Measurements from ENCODE around the gene CDK5. TPM values are rescaled to one million over a fixed set of nuclear protein-coding genes. Genes with fewer than 3 reads are reported as not detected.

Gene CDK5
- total RNA-seq, 1 donor from 2014 or later: 47.9 TPM

DNA sequence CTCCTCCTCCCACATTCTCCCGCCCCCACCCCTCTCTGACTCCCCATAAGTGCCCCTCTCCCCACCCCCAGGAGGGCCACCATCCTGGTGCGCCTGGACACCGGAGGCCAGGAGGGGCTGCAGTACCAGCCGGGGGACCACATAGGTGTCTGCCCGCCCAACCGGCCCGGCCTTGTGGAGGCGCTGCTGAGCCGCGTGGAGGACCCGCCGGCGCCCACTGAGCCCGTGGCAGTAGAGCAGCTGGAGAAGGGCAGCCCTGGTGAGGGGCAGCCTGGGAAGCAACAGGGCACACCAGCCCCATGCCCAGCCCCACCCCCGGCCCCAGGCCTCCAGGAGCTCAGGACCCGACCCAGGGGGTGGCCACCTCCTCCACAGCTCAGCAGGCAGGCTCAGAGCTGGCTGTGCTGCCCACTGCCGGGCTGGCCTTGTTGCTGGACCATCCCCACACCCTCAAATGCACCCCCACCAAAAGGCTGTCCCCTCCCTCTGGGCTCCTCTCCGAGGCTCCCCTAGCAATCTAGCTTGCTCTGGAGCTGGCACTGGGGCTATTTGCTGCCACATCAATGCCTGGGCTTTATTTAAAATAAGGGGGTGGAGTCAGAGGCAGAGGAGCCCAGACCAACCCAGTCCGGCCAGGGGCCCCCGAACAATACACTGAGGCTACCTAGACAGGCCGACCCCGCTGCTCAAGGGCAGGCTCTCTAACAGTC, 48.2 kb downstream of the CDK5 start:
- Mint-ChIP-seq H3K4me1 (ENCODE audit: low read depth, unreplicated experiment) (peaks cover 15% of the 10 kb centered on the region), H3K27ac (ENCODE audit: unreplicated experiment) (no peak overlapping the region), H3K36me3 (ENCODE audit: low read depth, unreplicated experiment) (peaks cover 6% of the 10 kb centered on the region), H3K27me3 (ENCODE audit: low read depth, unreplicated experiment) (peaks cover 36% of the 10 kb centered on the region), H3K9me3 (ENCODE audit: unreplicated experiment) (no peaks in the 10 kb centered on the region), H3K4me3 (ENCODE audit: unreplicated experiment) (no peak overlapping the region)
- DNase-seq (ENCODE audit: low read depth) (no peak), FAIRE-seq (no peak)
- Histone ChIP-seq H3K27me3 (ENCODE audit: insufficient read depth, low read length) (peaks cover 7% of the 10 kb centered on the region), H3K4me3 (ENCODE audit: insufficient read depth, low read depth, low read length) (no peak overlapping the region), H3K27ac (ENCODE audit: low read depth, low read length) (no peak overlapping the region), H4K20me1 (ENCODE audit: insufficient read depth, low read length) (no peaks in the 10 kb centered on the region), H3K9ac (ENCODE audit: low read length) (no peak overlapping the region), H2AFZ (ENCODE audit: low read depth, low read length) (no peak overlapping the region), H3K4me2 (ENCODE audit: low read length) (no peak overlapping the region), H3K79me2 (ENCODE audit: insufficient read depth, low read length) (no peaks in the 10 kb centered on the region), H3K36me3 (ENCODE audit: insufficient read depth, low read length) (no peaks in the 10 kb centered on the region), H3K9me3 (ENCODE audit: insufficient read depth, low read depth, low read length) (no peaks in the 10 kb centered on the region), H3K4me1 (ENCODE audit: insufficient read depth, low read length) (peaks cover 13% of the 10 kb centered on the region)
- no peak for TF ChIP-seq EZH2 (IDR thresholded peaks at IDR 0.05; ENCODE audit: insufficient read depth, low read length)
- TF ChIP-seq, protein P1, sequence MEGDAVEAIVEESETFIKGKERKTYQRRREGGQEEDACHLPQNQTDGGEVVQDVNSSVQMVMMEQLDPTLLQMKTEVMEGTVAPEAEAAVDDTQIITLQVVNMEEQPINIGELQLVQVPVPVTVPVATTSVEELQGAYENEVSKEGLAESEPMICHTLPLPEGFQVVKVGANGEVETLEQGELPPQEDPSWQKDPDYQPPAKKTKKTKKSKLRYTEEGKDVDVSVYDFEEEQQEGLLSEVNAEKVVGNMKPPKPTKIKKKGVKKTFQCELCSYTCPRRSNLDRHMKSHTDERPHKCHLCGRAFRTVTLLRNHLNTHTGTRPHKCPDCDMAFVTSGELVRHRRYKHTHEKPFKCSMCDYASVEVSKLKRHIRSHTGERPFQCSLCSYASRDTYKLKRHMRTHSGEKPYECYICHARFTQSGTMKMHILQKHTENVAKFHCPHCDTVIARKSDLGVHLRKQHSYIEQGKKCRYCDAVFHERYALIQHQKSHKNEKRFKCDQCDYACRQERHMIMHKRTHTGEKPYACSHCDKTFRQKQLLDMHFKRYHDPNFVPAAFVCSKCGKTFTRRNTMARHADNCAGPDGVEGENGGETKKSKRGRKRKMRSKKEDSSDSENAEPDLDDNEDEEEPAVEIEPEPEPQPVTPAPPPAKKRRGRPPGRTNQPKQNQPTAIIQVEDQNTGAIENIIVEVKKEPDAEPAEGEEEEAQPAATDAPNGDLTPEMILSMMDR (IDR thresholded peaks at IDR 0.05; ENCODE audit: insufficient read depth, low read depth, low read length): no peak

DNA sequence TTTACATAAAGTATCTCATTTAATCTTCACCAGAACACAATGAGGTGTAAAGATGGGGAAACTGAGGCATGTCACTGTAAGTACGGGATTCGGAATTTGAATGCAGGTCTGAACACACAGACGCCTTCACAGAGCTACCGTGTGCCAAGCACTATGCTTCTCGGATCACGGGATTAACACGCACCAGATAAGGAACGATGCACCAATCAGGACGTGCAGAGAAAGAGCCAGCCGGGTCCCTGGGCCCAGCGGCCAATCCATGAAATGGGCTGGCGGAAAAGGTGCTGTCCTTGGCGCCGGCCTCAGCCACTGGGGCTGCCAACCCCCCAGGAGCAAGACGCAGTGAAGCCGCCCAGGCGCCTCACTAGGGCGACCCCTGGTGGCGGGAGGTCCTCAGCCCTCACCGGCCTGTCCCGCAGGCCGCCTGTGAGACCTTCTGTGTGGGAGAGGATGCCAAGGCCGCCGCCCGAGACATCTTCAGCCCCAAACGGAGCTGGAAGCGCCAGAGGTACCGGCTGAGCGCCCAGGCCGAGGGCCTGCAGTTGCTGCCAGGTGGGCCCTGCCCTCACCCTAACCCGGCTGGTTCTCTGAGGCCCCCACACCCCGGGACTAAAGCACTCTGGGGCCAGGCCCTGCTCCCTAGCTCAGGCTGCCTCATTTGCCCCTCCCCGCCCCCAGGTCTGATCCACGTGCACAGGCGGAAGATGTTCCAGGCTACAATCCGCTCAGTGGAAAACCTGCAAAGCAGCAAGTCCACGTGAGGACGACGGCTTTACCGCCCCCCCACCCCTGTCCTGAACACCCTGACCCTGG, 49.0 kb downstream of the CDK5 start:
- Mint-ChIP-seq H3K27ac (ENCODE audit: unreplicated experiment) (peak overlapping the region; percentile 41), H3K4me3 (ENCODE audit: unreplicated experiment) (no peak overlapping the region)
- DNase-seq (ENCODE audit: low read depth): no peak

More for the DNA sequence above, 49.0 kb downstream of the CDK5 start:
- Histone ChIP-seq H3K27me3 (ENCODE audit: insufficient read depth, low read length) (peaks cover 7% of the 10 kb centered on the region), H3K36me3 (ENCODE audit: insufficient read depth, low read length) (no peaks in the 10 kb centered on the region), H3K4me2 (ENCODE audit: low read length) (peak overlapping the region; percentile 58), H3K27ac (ENCODE audit: low read depth, low read length) (no peak overlapping the region), H3K4me3 (ENCODE audit: insufficient read depth, low read depth, low read length) (peak overlapping the region; percentile 24), H4K20me1 (ENCODE audit: insufficient read depth, low read length) (no peaks in the 10 kb centered on the region), H2AFZ (ENCODE audit: low read depth, low read length) (peak overlapping the region; percentile 41), H3K9me3 (ENCODE audit: insufficient read depth, low read depth, low read length) (no peaks in the 10 kb centered on the region), H3K79me2 (ENCODE audit: insufficient read depth, low read length) (no peaks in the 10 kb centered on the region), H3K9ac (ENCODE audit: low read length) (no peak overlapping the region), H3K4me1 (ENCODE audit: insufficient read depth, low read length) (peaks cover 7% of the 10 kb centered on the region)
- Mint-ChIP-seq H3K27me3 (ENCODE audit: low read depth, unreplicated experiment) (peaks cover 35% of the 10 kb centered on the region), H3K9me3 (ENCODE audit: unreplicated experiment) (no peaks in the 10 kb centered on the region), H3K36me3 (ENCODE audit: low read depth, unreplicated experiment) (peaks cover 4% of the 10 kb centered on the region), H3K4me1 (ENCODE audit: low read depth, unreplicated experiment) (peaks cover 15% of the 10 kb centered on the region)
- TF ChIP-seq EZH2 (IDR thresholded peaks at IDR 0.05; ENCODE audit: insufficient read depth, low read length): no peak
- TF ChIP-seq, protein P1 (IDR thresholded peaks at IDR 0.05; ENCODE audit: insufficient read depth, low read depth, low read length): peak; percentile 46
- FAIRE-seq: no peak
